DMS53 (cell line): ENCODE data around the gene MCRIP2.

Experiments used
- DNase-seq: peaks from one replicate; lab custom pipeline; 2025; lab: John Stamatoyannopoulos, UW

Gene MCRIP2

GRCh38 chr16:616733-617586, 24.7 kb upstream of the MCRIP2 start:
- peak; percentile 89 for DNase-seq

- peak; percentile 45 for DNase-seq
Observed at GRCh38 chr16:617855-618254, 23.8 kb upstream of the MCRIP2 start.

GRCh38 chr16:619476-620100, 22.0 kb upstream of the MCRIP2 start:
- no peak for DNase-seq

GRCh38 chr16:620700-621525, 20.7 kb upstream of the MCRIP2 start:
- peak; percentile 28 for DNase-seq

GRCh38 chr16:621526-622105, 20.0 kb upstream of the MCRIP2 start:
- DNase-seq = no peak

- no peak for DNase-seq
Observed at GRCh38 chr16:622920-623280, 18.7 kb upstream of the MCRIP2 start.

GRCh38 chr16:624526-625070, 17.0 kb upstream of the MCRIP2 start:
- no peak for DNase-seq

- no peak for DNase-seq
Observed at GRCh38 chr16:625117-625976, 16.3 kb upstream of the MCRIP2 start.

- DNase-seq = no peak
Observed at GRCh38 chr16:625977-626765, 15.5 kb upstream of the MCRIP2 start.

- DNase-seq = peak; percentile 89
Observed at GRCh38 chr16:626787-627453, 14.7 kb upstream of the MCRIP2 start.

GRCh38 chr16:627454-628239, 14.0 kb upstream of the MCRIP2 start:
- peak; percentile 88 for DNase-seq

GRCh38 chr16:628321-629061, 13.1 kb upstream of the MCRIP2 start:
- no peak for DNase-seq

- no peak for DNase-seq
Observed at GRCh38 chr16:629185-629832, 12.3 kb upstream of the MCRIP2 start.

- DNase-seq = no peak
Observed at GRCh38 chr16:629833-630248, 11.8 kb upstream of the MCRIP2 start.

- no peak for DNase-seq
Observed at GRCh38 chr16:630249-630814, 11.3 kb upstream of the MCRIP2 start.

- DNase-seq = peak; percentile 49
Observed at GRCh38 chr16:630815-631405, 10.7 kb upstream of the MCRIP2 start, which contains the start of gene WFIKKN1. TSS of gene WFIKKN1 (plus strand) at chr16:630985. CDS start at chr16:631254, 269 bp downstream.
